Kasumi-1 (cell line): ENCODE data around the gene PARD6G.

Experiments used
- DNase-seq, 2 experiments: peaks; one replicate each; lab custom pipeline; 2025; lab: John Stamatoyannopoulos, UW

The PARD6G gene

DNA sequence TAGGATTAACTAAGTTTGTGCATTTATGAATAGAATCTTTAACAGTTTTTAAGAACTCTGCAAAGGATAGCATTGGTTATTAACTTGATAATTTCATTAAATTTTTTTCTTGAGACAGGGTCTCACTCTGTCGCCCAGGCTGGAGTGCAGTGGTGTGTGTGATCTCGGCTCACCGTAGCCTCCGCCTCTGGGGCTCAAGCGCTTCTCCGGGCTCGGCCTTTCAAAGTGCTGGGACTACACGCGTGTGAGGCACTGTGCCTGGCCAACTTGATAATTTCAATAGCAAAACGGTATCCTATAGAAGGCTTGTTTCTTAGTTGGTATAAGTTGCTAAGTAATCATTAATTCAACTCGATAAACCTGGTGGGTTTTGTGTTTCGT lies 100.3 kb downstream of the PARD6G start:
- peak in 1 of 2 experiments; percentile 34 for DNase-seq

- no peak for DNase-seq
Measured at GRCh38 chr18:80145196-80145804, 102.0 kb downstream of the PARD6G start.

GRCh38 chr18:80143881-80144280 lies 103.4 kb downstream of the PARD6G start:
- DNase-seq, result no peak

DNA sequence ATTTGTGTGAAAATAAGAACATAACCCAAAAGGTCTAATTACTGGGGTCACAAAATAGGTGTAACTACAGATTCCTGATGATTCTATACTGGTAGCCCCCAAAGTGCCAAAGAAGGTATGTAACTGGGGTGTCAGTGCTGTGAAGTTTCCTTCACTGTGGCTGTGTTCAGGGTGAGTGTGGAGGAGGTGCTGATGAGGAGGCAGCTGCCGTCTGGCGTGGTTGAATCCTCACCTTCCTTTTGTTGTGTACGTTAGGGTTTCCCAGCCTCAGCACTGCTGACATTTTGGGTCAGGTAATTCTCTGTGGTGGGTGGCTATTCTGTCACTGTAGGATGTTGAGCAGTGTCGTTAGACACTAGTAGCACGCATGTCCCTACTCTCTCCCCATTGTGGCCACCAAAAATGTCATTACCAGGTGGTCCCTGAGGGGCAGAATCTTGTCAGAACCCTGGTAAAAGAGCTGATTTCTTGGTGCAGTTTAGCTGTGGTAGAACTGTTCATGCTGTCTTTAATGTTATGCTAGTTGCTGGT lies 106.8 kb downstream of the PARD6G start:
- no peak for DNase-seq

- DNase-seq, result no peak
Measured at GRCh38 chr18:80137976-80138375, 109.3 kb downstream of the PARD6G start.

- no peak for DNase-seq
Measured at GRCh38 chr18:80137137-80137536, 110.2 kb downstream of the PARD6G start.

- DNase-seq, result no peak
Measured at GRCh38 chr18:80136679-80137078, 110.6 kb downstream of the PARD6G start.

DNA sequence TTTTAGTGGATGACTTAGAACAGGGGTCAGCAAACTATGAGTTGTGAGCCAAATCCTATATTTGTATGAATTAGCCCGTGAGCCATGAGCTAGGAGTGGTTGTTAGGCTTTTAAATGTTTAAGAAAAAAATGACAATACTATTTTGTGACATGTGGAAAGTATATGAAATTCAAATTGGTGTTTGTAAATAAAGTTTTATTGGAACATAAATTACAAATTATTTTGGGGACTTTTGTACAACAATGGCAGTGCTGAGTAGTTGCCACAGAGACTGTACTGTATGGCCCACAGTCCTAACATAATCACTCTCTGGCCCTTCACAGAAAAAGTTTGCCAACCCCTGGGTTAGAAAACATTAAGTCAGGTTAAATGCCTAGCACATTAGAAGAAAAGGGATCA lies 112.2 kb downstream of the PARD6G start:
- no peak for DNase-seq

DNA sequence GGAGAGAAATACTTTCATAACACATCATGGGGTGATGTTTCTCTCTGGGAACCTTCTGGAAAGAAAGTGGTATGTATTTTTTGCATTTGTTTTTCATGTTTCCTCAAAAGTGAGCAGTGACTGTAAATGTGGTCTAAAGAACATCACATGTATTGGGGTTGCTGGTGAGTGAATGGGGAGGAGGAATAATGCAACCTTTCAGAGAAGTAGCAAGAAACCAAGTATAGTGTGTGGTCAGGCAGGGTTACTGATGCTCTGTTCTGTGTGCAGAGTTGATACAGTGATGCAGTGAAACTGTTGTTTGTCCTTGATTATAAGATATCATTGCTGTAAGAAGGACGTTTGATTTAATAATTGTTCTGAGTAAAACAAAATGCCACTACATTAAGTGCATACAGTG lies 114.2 kb downstream of the PARD6G start:
- DNase-seq, result no peak

DNA sequence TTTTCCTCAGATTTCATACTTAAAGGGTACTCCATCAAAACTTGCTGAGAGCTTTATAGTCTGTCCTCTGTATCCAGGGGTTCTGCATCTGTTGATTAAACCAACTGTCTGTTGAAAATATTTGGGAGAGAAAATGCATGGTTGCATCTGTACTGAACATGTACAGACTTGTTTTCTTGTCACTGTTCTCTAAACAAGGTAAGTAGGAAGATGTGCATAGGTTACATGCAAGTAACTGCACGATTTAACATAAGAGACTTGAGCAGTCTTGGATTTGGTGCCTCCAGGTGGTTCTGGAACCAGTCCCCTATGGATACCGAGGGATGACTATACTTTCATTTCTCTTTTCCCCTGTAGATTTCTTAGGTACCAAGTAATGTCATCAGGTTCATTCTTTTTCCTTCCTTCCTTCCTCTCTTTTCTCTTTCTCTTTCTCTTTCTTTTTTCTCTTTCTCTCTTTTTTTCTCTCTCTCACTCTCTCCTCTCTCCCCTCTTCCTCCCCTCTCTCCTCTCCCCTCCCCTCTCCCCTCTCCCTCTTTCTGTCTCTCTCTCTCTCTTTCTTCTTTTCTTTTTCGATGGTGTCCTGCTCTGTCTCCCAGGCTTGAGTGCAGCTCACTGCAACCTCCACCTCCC lies 115.0 kb downstream of the PARD6G start:
- DNase-seq, result no peak

- no peak for DNase-seq
Measured at GRCh38 chr18:80130555-80130954, 116.8 kb downstream of the PARD6G start.

GRCh38 chr18:80129672-80130367 lies 117.5 kb downstream of the PARD6G start:
- no peak for DNase-seq

- no peak for DNase-seq
Measured at GRCh38 chr18:80127635-80128034, 119.7 kb downstream of the PARD6G start.

DNA sequence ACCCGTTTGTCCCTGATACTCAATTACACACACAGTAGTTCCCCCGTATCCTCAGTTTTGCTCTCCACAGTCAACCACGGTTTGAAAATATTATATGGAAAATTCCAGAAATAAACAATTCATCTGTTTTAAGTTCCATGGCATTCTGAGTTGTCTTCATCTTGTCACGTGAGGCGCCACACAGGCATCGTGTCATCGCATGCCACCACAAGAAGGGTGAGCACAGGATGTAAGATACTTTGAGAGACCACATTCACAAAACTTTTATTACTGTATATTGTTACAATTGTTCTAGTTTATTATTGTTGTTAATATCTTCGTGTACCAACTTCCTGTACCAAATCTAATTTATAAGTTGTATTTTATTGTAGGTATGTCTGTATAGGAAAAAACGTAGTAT lies 120.5 kb downstream of the PARD6G start:
- no peak for DNase-seq

DNA sequence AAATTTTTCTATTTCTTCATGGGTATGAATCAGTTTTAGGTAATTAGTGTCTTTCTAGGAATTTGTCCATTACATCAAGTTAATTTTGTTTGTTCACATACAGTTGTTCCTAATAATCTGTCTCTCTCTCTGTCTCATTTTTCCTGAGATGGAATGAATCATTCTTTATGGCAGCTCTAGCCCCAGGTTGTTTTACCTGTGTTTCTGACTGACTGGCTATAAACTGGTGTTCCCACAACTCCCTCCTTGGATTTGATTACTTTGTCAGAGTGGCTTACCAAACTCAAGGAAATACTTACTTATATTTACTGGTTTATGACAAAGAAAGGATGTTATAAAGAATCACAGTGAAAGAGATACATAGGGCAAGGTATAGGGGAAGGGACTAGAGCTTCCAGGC lies 123.2 kb downstream of the PARD6G start:
- no peak for DNase-seq

DNA sequence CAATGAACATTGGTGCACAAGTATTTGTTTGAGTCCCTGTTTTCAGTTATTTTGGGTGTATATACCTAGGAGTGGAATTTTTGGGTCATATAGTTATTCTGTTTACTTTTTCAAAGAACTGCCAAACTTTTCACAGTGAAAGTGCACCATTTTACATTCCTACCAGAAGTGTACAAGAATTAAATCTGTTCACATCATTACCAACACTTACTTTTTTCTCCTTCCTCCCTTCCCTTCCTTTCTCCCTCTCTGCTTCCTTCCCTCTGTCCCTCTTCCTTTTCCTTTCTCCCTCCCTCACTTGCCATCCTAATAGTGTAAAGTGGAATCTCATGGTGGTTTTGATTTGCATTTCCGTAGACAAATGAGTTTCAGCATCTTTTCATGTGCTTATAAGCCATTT lies 126.4 kb downstream of the PARD6G start:
- no peak for DNase-seq

- DNase-seq, result no peak
Measured at GRCh38 chr18:80119111-80119510, 128.2 kb downstream of the PARD6G start.

DNA sequence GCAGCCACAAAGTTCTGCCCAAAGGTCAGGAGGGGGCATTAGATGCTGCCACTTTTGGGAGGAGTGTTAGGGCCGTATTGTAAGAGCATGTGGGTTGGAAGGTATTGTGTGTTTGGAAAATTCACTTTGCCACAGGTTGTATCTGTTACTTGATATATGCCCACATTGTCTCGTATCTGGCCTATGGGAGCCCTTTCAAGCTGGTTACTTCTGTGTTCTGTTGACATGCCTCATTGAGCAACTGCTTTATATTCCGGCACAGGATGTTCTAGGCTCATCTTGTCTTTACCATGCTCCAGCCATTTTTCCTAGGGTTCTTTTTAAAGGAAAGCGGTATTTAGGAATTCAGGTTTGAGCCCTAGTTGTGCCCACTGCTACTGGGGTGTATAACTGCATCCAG lies 132.3 kb downstream of the PARD6G start:
- DNase-seq, result no peak

GRCh38 chr18:80112624-80113248 lies 134.6 kb downstream of the PARD6G start:
- DNase-seq, result peak in 1 of 2 experiments; percentile 4

DNA sequence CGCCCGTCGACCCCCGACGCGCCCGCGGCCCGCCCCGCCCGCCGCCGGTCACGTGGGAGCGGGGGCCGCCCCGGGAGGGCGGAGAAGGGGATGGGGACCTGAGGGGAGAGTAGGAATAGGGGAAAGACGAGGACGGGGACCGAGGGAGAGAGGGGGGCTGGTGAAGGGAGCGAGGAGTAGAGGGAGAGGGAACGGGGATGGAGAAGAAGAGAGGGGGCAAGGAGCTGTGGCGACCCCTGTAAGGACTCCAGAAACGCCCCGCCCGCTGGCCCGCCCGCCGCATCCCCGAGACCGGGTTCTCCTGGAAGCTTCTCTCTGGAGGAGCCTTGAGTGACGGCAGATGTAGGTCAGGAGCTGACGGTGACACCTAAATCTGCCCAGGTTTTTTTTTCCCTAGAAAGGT lies 137.6 kb downstream of the PARD6G start:
- DNase-seq, result peak; percentile 30 to 35

GRCh38 chr18:80108739-80109675 lies 138.3 kb downstream of the PARD6G start, which contains the start of gene ADNP2:
Gene ADNP2, plus strand, starts transcription at chr18:80109262. Its CDS starts 8,281 bp downstream, at chr18:80117543.
- peak; percentile 78 to 86 for DNase-seq
